H1 (cell line): ENCODE measurements around the gene NBEA. TPM values are rescaled to one million over a fixed set of nuclear protein-coding genes. Genes with fewer than 3 reads are reported as not detected.

Source experiments
- EGR1 ChIP-seq: IDR thresholded peaks from 2 replicates; pipeline ENCODE4 v1.6.1; 2011; ENCODE audit warnings: low read depth, low read length, borderline replicate concordance
- TAF1 ChIP-seq: IDR thresholded peaks from 2 replicates; pipeline ENCODE4 v1.6.1; 2011; ENCODE audit warnings: mild to moderate bottlenecking, low read depth, low read length
- polyA plus RNA-seq, 7 experiments: library from polyadenylated mRNA; depleted of rRNA in 3 of 7; stranded (reverse) in 5 of 7; unstranded in 2 of 7; fragments of >200 nt in 5 of 7; fragments of 200-250 nt in 2 of 7; gene quantifications; 1 replicate in 5 of 7; 2 replicates in 1 of 7; 4 replicates in 1 of 7; pipeline versions ENCODE4 v1.2.1 to v1.2.3, GENCODE V29; 2011 to 2013; ENCODE audit warnings: missing spikeins in 2 of 7, mixed read lengths in 2 of 7
- total RNA-seq: library from RNA; stranded (reverse); fragmentation: NEBNext Ultra II Directional; extraction: Animal tissue kit (Norgen Biotek cat#: 25700); gene quantifications from 2 replicates; pipeline ENCODE4 v1.2.1, GENCODE V29; 2021
- TF ChIP-seq, protein P1 (sequence below): fragments of 300-600 bp; sonication (generic); IDR thresholded peaks from 2 replicates; pipeline ENCODE4 v1.7.1; 2012; ENCODE audit warnings: low read length, moderate library complexity, mild to moderate bottlenecking, inconsistent platforms; ENCODE audit not compliant: insufficient replicate concordance
- TF ChIP-seq, protein P2 (sequence below): IDR thresholded peaks from 2 replicates; pipeline ENCODE4 v1.6.1; 2012; ENCODE audit warnings: inconsistent platforms
- TF ChIP-seq, protein P3 (sequence below): IDR thresholded peaks from 2 replicates; pipeline ENCODE4 v1.6.1; 2012; ENCODE audit warnings: low read length, inconsistent platforms

Gene NBEA
- total and polyA plus RNA-seq, 2 of the 8 experiments (the other 6 are each of a cell fraction or from before 2014, with no cell fraction given): 14.2 to 21.5 TPM

DNA sequence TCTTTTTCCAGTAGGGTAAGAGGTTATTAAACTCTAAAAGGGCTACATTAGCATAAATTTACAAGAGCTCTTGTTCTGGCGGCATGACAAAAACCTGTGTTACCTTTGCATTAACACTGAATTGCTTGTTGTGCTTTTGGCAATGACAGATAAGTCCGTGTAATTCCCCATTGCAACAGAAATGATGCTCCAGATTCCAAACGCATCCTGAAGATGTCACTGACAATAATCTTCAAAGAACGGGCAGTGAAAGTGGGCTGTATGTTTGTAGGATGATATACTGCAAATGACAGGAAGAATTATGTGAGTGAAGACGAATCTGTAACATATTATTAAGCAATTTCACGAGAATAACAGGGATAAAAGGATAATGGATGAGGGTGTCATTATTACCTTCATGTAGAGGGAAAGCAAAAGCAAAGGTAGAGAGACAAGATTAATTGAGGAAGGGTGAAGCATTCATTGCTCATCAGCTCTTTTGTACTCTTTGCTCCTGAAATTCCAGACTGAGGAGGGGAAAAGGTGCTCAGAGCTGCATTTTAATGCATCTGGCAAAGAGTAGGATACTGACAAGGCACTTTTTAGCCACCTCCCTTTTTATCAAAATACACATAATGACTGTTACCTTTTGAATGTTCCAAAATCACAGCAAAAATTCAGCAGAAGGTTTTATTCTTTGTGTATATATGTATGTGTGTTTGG is 572.9 kb downstream of the NBEA start (continued):
- TF ChIP-seq, protein P1, sequence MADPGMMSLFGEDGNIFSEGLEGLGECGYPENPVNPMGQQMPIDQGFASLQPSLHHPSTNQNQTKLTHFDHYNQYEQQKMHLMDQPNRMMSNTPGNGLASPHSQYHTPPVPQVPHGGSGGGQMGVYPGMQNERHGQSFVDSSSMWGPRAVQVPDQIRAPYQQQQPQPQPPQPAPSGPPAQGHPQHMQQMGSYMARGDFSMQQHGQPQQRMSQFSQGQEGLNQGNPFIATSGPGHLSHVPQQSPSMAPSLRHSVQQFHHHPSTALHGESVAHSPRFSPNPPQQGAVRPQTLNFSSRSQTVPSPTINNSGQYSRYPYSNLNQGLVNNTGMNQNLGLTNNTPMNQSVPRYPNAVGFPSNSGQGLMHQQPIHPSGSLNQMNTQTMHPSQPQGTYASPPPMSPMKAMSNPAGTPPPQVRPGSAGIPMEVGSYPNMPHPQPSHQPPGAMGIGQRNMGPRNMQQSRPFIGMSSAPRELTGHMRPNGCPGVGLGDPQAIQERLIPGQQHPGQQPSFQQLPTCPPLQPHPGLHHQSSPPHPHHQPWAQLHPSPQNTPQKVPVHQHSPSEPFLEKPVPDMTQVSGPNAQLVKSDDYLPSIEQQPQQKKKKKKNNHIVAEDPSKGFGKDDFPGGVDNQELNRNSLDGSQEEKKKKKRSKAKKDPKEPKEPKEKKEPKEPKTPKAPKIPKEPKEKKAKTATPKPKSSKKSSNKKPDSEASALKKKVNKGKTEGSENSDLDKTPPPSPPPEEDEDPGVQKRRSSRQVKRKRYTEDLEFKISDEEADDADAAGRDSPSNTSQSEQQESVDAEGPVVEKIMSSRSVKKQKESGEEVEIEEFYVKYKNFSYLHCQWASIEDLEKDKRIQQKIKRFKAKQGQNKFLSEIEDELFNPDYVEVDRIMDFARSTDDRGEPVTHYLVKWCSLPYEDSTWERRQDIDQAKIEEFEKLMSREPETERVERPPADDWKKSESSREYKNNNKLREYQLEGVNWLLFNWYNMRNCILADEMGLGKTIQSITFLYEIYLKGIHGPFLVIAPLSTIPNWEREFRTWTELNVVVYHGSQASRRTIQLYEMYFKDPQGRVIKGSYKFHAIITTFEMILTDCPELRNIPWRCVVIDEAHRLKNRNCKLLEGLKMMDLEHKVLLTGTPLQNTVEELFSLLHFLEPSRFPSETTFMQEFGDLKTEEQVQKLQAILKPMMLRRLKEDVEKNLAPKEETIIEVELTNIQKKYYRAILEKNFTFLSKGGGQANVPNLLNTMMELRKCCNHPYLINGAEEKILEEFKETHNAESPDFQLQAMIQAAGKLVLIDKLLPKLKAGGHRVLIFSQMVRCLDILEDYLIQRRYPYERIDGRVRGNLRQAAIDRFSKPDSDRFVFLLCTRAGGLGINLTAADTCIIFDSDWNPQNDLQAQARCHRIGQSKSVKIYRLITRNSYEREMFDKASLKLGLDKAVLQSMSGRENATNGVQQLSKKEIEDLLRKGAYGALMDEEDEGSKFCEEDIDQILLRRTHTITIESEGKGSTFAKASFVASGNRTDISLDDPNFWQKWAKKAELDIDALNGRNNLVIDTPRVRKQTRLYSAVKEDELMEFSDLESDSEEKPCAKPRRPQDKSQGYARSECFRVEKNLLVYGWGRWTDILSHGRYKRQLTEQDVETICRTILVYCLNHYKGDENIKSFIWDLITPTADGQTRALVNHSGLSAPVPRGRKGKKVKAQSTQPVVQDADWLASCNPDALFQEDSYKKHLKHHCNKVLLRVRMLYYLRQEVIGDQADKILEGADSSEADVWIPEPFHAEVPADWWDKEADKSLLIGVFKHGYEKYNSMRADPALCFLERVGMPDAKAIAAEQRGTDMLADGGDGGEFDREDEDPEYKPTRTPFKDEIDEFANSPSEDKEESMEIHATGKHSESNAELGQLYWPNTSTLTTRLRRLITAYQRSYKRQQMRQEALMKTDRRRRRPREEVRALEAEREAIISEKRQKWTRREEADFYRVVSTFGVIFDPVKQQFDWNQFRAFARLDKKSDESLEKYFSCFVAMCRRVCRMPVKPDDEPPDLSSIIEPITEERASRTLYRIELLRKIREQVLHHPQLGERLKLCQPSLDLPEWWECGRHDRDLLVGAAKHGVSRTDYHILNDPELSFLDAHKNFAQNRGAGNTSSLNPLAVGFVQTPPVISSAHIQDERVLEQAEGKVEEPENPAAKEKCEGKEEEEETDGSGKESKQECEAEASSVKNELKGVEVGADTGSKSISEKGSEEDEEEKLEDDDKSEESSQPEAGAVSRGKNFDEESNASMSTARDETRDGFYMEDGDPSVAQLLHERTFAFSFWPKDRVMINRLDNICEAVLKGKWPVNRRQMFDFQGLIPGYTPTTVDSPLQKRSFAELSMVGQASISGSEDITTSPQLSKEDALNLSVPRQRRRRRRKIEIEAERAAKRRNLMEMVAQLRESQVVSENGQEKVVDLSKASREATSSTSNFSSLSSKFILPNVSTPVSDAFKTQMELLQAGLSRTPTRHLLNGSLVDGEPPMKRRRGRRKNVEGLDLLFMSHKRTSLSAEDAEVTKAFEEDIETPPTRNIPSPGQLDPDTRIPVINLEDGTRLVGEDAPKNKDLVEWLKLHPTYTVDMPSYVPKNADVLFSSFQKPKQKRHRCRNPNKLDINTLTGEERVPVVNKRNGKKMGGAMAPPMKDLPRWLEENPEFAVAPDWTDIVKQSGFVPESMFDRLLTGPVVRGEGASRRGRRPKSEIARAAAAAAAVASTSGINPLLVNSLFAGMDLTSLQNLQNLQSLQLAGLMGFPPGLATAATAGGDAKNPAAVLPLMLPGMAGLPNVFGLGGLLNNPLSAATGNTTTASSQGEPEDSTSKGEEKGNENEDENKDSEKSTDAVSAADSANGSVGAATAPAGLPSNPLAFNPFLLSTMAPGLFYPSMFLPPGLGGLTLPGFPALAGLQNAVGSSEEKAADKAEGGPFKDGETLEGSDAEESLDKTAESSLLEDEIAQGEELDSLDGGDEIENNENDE: no peak
- TF ChIP-seq, protein P2, sequence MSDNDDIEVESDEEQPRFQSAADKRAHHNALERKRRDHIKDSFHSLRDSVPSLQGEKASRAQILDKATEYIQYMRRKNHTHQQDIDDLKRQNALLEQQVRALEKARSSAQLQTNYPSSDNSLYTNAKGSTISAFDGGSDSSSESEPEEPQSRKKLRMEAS: no peak
- TF ChIP-seq, protein P3, sequence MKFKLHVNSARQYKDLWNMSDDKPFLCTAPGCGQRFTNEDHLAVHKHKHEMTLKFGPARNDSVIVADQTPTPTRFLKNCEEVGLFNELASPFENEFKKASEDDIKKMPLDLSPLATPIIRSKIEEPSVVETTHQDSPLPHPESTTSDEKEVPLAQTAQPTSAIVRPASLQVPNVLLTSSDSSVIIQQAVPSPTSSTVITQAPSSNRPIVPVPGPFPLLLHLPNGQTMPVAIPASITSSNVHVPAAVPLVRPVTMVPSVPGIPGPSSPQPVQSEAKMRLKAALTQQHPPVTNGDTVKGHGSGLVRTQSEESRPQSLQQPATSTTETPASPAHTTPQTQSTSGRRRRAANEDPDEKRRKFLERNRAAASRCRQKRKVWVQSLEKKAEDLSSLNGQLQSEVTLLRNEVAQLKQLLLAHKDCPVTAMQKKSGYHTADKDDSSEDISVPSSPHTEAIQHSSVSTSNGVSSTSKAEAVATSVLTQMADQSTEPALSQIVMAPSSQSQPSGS: no peak
- TF ChIP-seq TAF1: no peak
- TF ChIP-seq EGR1: no peak
